ENCODE results near the gene AOC3. TPM values are rescaled to one million over a fixed set of nuclear protein-coding genes. Genes with fewer than 3 reads are reported as not detected.

The AOC3 gene
- total and polyA plus RNA-seq, 2 of the 13 experiments (the other 11 are each of a cell fraction or from before 2014, with no cell fraction given) = 8.7 to 51.7 TPM

GRCh38 chr17:42866216-42866615 lies 15.2 kb downstream of the AOC3 start:
- Histone ChIP-seq H3K27me3 (ENCODE audit: control insufficient read depth in 1 of 2, insufficient read depth in 2 of 2, low read length in 2 of 2) (no peaks in the 10 kb centered on the region), H3K36me3 (replicated peaks in 1 of 2; ENCODE audit: control insufficient read depth in 1 of 2, insufficient read depth in 2 of 2, low read length in 2 of 2) (no peaks in the 10 kb centered on the region), H3K27ac (ENCODE audit: extremely low read length, insufficient read depth, low read length) (peak overlapping the region; percentile 62), H4K20me1 (ENCODE audit: insufficient read depth, low read length) (no peaks in the 10 kb centered on the region), H3K9me3 (ENCODE audit: low read length) (peaks cover 9% of the 10 kb centered on the region), H3K4me1 (ENCODE audit: insufficient read depth, low read length) (peaks cover 67% of the 10 kb centered on the region), H3K4me3 (replicated peaks in 1 of 3; ENCODE audit: insufficient read depth in 1 of 3, low read depth in 2 of 3, low read length in 3 of 3) (peak overlapping the region; percentile 5 to 44 (median 21)), H3K9ac (ENCODE audit: insufficient read depth, low read depth, low read length) (peak overlapping the region; percentile 25; the same call in 1 of the 2 replicates), H3K4me2 (ENCODE audit: low read depth, low read length) (peak overlapping the region; percentile 79), H2AFZ (ENCODE audit: low read length) (no peak overlapping the region), H3K79me2 (ENCODE audit: insufficient read depth, low read length) (no peaks in the 10 kb centered on the region)
- intact Hi-C loops (cut with micrococcal nuclease; ENCODE audit: unreplicated experiment) = loop anchor here (2.0 kb wide), 1 partner anchor 13 kb away; no protein-coding TSS in a partner anchor
- FAIRE-seq (no peak), DNase-seq (ENCODE audit: low spot score) (no peak), ATAC-seq (peak; percentile 60)
- WGBS (ENCODE audit: low lambda C conversion rate) = 7% methylated on average over 3 of the region's 4 CpGs
- no TSS peak for BruUV-seq (replicated peaks)
- POLR2A ChIA-PET = interaction anchor here (0.5 to 3.8 kb wide), 18 partner anchors 12 to 484 kb away, joined by 3 to 36 read pairs (median 11); partner anchors contain the start of genes AOC3, BECN1, RPL27 and WNK4
- in situ Hi-C loops (cut with HindIII; ENCODE audit: extremely low pct_ligation_motif_present, low pct_unique_long_range_greater_than_20kb) = no loop called here
- CTCF ChIA-PET (ENCODE audit: low intra/inter-chr PET ratio, low total read pairs) = no interaction called here
- TF ChIP-seq PTBP1 (IDR thresholded peaks at IDR 0.05; ENCODE audit: low read depth, low read length, poor library complexity, severe bottlenecking) = no peak
- 0 out of 2 replicates have a peak, but pooled peaks have one; percentile 22 for TF ChIP-seq ZNF337 (CRISPR knock-in tag; IDR thresholded peaks at IDR 0.05; ENCODE audit: borderline replicate concordance, low read depth)
- TF ChIP-seq ZNF670 (CRISPR knock-in tag; IDR thresholded peaks at IDR 0.05; ENCODE audit: borderline replicate concordance) = peak; percentile 57; the same call in 1 of the 2 replicates
- TF ChIP-seq KDM2A (CRISPR knock-in tag; IDR thresholded peaks at IDR 0.05; ENCODE audit: borderline replicate concordance, low read depth) = 0 out of 2 replicates have a peak, but pooled peaks have one; percentile 0
- TF ChIP-seq NFYB (CRISPR knock-in tag; IDR thresholded peaks at IDR 0.05) = no peak
- no peak for TF ChIP-seq ZNF777 (CRISPR knock-in tag; IDR thresholded peaks at IDR 0.05)
- 0 out of 2 replicates have a peak, but pooled peaks have one; percentile 2 for TF ChIP-seq MYC (CRISPR knock-in tag; IDR thresholded peaks at IDR 0.05; ENCODE audit: borderline replicate concordance)
- 0 out of 2 replicates have a peak, but pooled peaks have one; percentile 6 for TF ChIP-seq PATZ1 (CRISPR knock-in tag; IDR thresholded peaks at IDR 0.05)
- no peak for TF ChIP-seq RBAK (CRISPR knock-in tag; IDR thresholded peaks at IDR 0.05)
- no peak for TF ChIP-seq SAP130 (CRISPR knock-in tag; IDR thresholded peaks at IDR 0.05; ENCODE audit: low read depth)
- peak; percentile 33 for TF ChIP-seq ZNF407 (CRISPR knock-in tag; IDR thresholded peaks at IDR 0.05; ENCODE audit: not compliant biosample characterization)
- peak; percentile 30 for TF ChIP-seq YEATS4 (CRISPR knock-in tag; IDR thresholded peaks at IDR 0.05; ENCODE audit: borderline replicate concordance)

All from HepG2 (cell line).